Activated T-helper 2 cell treated with anti-CD3 and anti-CD28 coated beads, Interferon-gamma antibody, Interleukin-2, Interleukin-4, amounts not matched to agents 10 μg/mL and 5 μg/mL and 100 μg/mL, durations not matched to agents 14 hours and 24 hours and 36 hours (primary cell): ENCODE measurements around the gene ISYNA1. TPM values are rescaled to one million over a fixed set of nuclear protein-coding genes. Genes with fewer than 3 reads are reported as not detected.
A peak's percentile ranks its signal among the peaks of the same experiment; 100 is the strongest.
"Not testable (repeated sequence)": the region's sequence is repeated elsewhere in the genome, so short reads cannot be mapped to it uniquely, and the experiment has no call there.

Experiments used
- DNase-seq: peaks from one replicate; pipeline ENCODE4 v3.0.0; 2021; ENCODE audit warnings: low spot score
- H3K27ac Mint-ChIP-seq: one replicate; pipeline ENCODE4 v1.8.0; 2021; ENCODE audit warnings: mixed read lengths
- H3K27me3 Mint-ChIP-seq: one replicate; pipeline ENCODE4 v1.8.0; 2021; ENCODE audit warnings: low read depth, mixed read lengths
- H3K36me3 Mint-ChIP-seq: one replicate; pipeline ENCODE4 v1.8.0; 2021; ENCODE audit warnings: low read depth, mixed read lengths
- H3K4me1 Mint-ChIP-seq: one replicate; pipeline ENCODE4 v1.8.0; 2021; ENCODE audit warnings: low read depth, mixed read lengths
- H3K4me3 Mint-ChIP-seq: one replicate; pipeline ENCODE4 v1.8.0; 2021; ENCODE audit warnings: low read depth, mild to moderate bottlenecking, moderate library complexity, mixed read lengths
- H3K9me3 Mint-ChIP-seq: one replicate; pipeline ENCODE4 v1.8.0; 2021; ENCODE audit warnings: mixed read lengths
- intact Hi-C: fragments of 100-400 bp; cut with micrococcal nuclease; formaldehyde crosslinking; loops from one replicate; pipeline ENCODE4 v1.15.1; 2023
- total RNA-seq: library from RNA; stranded (reverse); gene quantifications from 2 replicates; pipeline ENCODE4 v1.2.3, GENCODE V29; 2022

The ISYNA1 gene
- total RNA-seq, 1 donor from 2014 or later = 20.3 TPM

DNA sequence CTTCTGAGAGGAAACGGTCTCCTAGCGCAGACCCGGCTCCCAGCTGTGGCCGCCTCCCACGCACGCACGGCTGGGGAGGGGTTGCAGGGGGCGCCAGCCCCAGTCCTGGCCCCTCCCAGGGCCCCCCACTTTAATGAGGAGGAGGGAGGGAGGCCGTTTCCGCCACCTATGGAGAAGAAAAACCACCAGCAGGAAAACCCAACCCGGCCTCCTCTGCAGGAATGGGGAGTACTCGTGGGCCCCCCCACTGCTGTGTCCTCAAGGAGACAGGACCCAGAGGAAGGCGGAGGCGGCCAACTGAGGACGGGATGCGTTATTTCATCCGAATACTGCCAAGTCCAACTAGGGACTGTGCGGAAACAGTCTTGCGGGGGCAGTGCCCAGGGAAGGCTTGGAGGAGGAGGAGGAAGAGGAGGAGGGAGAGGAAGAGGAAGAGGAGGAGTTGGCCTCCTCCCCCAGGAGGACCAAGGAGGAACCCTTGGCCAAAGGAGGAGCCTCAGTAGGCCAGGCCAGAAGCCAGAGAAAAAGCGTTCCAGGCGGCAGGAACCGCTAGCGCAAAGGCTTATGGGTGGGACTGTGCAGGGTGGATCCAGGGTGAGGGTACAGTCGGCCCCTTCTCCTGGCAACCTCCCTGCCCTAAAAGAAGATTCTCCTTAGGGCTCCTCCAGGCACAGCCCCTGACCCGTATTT, 22.6 kb downstream of the ISYNA1 start:
- Mint-ChIP-seq H3K4me1 (peaks cover 43% of the 10 kb centered on the region), H3K27me3 (peaks cover 6% of the 10 kb centered on the region), H3K36me3 (peaks cover 3% of the 10 kb centered on the region), H3K27ac (peak overlapping the region; percentile 79), H3K9me3 (no peaks in the 10 kb centered on the region), H3K4me3 (peak overlapping the region; percentile 52)
- no peak for DNase-seq
- intact Hi-C loops = loop anchor here (2.0 kb wide), 1 partner anchor 211 kb away; the partner anchor contains the start of gene RAB3A

DNA sequence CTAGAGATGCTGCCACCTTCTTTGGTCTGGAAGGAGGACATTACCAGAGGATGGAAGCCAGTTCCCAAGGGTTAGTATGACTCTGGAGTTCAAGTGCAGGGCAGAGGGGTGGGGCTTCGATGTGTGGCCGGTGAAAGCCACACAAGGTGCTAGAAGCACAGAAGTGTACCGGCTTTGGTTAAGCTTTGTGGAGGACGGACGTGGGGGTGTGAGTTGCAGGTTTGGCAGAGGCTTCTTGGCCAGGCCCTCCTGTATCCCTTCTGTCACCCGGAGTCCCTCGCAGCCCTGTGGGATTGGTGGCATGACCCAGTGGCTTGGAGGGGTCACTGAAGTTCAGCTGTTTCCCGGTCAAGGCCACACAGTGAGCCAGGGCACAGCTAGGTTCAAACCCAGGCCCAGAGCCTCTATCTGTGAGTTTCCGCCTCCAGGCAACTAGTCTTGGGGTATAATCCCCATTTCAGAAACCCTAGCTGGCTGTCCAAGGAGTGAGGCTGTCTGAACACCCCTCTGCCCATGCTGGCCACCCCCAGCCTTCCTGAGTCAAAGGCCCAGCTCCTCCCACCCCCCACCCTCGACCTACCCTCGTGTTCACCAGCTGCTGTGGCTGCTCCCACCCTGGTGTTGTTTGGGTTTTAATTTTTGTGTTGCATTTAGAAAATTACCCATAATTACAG, 23.3 kb downstream of the ISYNA1 start:
- Mint-ChIP-seq H3K27ac (peak overlapping the region; percentile 67), H3K27me3 (peaks cover 6% of the 10 kb centered on the region), H3K9me3 (no peaks in the 10 kb centered on the region), H3K36me3 (no peaks in the 10 kb centered on the region), H3K4me1 (peaks cover 41% of the 10 kb centered on the region), H3K4me3 (no peak overlapping the region)
- DNase-seq = no peak
- intact Hi-C loops = loop anchor here (2.0 to 5.0 kb wide), 3 partner anchors 67 to 210 kb away; partner anchors contain the start of gene RAB3A

DNA sequence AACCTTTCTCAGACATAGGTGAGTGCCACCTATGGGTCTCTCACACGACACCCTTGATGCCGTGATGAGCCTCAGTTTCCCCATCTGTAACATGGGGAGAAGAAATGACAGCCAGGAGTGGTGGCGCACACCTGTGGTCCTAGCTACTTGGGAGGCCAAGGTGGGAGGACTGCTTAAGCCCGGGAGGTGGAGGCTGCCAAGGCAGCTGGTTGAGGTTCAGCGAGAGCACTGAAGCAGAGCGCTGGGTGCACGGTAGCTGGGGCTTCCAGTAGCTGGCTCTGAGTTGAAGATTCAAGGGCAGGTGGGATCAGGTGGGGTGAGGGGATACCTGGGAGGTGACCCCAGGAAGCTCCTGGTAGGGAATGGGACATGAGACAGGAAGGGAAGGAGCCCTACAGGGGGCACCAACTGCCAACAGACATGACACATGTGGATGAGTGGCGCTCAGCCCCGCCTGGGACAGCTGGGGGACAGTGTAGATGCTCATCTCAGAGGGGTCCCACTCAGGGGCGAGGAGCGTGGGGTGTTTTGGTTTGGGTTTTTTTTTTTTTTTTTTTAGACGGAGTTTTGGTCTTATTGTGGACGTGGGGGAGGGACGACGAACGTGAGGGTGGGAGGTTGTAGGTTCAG, 25.2 kb downstream of the ISYNA1 start:
- Mint-ChIP-seq H3K4me3 (no peak overlapping the region), H3K36me3 (no peaks in the 10 kb centered on the region), H3K4me1 (peaks cover 29% of the 10 kb centered on the region), H3K27me3 (peaks cover 6% of the 10 kb centered on the region), H3K9me3 (no peaks in the 10 kb centered on the region), H3K27ac (no peak overlapping the region)
- intact Hi-C loops = loop anchor here (5.0 kb wide), 2 partner anchors 65 to 135 kb away; no protein-coding TSS in a partner anchor
- DNase-seq = no peak

DNA sequence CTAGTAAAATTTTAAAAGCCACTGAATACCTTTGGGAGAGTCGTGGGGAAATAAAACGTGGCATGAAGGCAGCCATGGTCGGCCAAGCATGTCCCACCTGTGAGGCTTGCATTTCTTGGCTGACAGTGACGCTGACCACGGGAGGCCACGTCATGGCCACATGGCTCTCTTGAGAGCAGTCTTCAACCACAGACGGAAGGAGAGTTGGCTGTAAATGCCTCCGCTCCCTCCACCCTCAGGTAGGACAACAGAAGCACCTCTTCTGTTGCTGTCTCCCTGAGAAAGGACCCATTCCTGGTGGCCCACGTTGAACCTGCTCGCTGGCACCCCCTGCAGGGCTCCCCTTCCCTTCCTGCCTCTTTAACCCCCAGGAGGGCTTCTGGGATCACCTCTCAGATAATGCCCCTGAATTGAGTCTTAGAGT, 29.9 kb downstream of the ISYNA1 start:
- intact Hi-C loops = no loop called here
- H3K9me3 Mint-ChIP-seq = no peaks in the 10 kb centered on the region
- H3K27ac Mint-ChIP-seq = no peak overlapping the region
- H3K4me3 Mint-ChIP-seq = no peak overlapping the region
- peaks cover 6% of the 10 kb centered on the region for H3K27me3 Mint-ChIP-seq
- no peaks in the 10 kb centered on the region for H3K4me1 Mint-ChIP-seq
- H3K36me3 Mint-ChIP-seq = no peaks in the 10 kb centered on the region
- no peak for DNase-seq

DNA sequence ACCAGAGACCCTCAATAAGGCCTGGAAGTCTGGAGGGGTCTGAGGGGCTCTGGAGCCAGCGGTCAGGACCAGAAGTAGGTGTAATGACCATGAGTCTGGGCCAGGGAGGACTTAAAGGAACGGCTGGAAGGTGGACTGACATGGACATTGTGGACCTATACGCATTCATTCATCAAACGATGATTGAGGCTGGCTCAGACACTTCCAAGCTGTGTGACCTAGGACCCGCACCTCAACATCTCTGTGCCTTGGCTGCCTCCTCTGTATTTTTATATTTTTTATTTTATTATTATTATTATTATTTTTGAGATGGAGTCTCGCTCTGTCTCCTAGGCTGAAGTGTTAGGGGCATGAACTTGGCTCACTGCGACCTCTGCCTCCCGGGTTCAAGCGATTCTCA, 31.2 kb downstream of the ISYNA1 start:
- H3K36me3 Mint-ChIP-seq = no peaks in the 10 kb centered on the region
- no peak for DNase-seq
- no peak overlapping the region for H3K27ac Mint-ChIP-seq
- peaks cover 3% of the 10 kb centered on the region for H3K27me3 Mint-ChIP-seq
- H3K4me3 Mint-ChIP-seq = no peak overlapping the region
- intact Hi-C loops = no loop called here
- no peaks in the 10 kb centered on the region for H3K4me1 Mint-ChIP-seq
- H3K9me3 Mint-ChIP-seq = no peaks in the 10 kb centered on the region

DNA sequence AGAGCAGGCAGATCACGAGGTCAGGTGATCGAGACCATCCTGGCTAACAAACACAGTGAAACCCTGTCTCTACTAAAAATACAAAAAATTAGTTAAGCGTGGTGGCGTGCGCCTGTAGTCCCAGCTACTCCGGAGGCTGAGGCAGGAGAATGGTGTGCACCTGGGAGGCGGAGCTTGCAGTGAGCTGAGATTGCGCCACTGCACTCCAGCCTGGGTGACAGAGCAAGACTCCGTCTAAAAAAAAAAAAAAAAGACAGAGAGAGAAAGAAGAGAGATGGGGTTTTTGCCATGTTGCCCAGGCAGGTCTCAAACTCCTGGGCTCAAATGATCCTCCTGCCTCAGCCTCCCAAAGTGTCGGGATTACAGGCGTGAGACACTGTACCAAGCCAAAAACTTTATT, 32.2 kb downstream of the ISYNA1 start:
- H3K27ac Mint-ChIP-seq, H3K9me3 Mint-ChIP-seq, H3K4me1 Mint-ChIP-seq, H3K4me3 Mint-ChIP-seq, H3K36me3 Mint-ChIP-seq, DNase-seq, intact Hi-C loops, H3K27me3 Mint-ChIP-seq: not testable (repeated sequence)

DNA sequence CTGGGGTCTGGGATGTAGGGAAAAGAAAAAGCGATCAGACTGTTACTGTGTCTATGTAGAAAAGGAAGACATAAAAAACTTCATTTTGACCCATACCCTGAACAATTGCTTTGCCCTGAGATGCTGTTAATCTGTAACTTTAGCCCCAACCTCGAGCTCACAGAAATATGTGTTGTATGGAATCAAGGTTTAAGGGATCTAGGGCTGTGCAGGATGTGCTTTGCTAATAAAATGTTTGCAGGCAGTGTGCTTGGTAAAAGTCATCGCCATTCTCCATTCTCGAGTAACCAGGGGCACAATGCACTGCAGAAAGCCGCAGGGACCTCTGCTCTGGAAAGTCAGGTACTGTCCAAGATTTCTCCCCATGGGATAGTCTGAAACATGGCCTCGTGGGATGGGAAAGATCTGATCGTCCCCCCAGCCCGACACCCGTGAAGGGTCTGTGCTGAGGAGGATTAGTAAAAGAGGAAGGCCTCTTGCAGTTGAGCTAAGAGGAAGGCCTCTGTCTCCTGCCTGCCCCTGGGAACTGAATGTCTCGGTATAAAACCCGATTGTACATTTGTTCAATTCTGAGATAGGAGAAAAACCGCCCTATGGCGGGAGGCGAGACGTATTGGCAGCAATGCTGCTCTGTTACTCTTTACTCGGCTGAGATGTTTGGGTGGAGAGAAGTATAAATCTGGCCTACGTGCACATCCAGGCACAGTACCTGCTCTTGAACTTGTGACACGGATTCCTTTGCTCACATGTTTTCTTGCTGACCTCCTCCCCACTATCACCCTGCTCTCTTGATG, 35.3 kb downstream of the ISYNA1 start:
- H3K9me3 Mint-ChIP-seq, H3K27me3 Mint-ChIP-seq, H3K4me1 Mint-ChIP-seq, DNase-seq, intact Hi-C loops, H3K27ac Mint-ChIP-seq, H3K36me3 Mint-ChIP-seq, H3K4me3 Mint-ChIP-seq: not testable (repeated sequence)

DNA sequence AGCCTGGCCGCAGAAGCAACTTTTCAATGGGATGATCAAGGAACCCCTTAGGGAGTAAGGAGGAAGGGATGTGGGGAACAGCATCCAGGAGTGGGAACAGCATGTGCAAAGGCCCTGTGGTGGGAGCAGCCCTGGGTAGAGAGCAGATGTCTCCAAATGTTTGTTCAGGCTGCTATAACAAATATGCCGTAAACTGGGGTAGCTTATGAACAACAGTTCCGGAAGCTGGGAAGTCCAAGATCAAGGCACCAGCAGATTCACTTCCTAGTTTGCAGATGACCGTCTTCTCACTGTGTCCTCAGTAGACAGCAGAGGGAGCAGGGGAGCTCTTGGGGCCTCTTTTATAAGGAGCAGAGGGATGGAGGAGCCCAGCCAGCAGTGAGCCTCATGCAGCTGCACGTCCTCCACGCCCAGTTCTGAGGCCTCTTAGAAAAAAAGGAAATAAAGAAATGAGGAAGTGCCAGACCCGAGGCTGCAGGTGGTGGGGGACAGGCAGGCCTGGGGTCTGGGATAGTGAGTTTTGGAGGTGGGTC, 36.3 kb downstream of the ISYNA1 start:
- no peaks in the 10 kb centered on the region for H3K36me3 Mint-ChIP-seq
- no peak overlapping the region for H3K27ac Mint-ChIP-seq
- DNase-seq = no peak
- H3K9me3 Mint-ChIP-seq = no peaks in the 10 kb centered on the region
- no peak overlapping the region for H3K4me3 Mint-ChIP-seq
- H3K4me1 Mint-ChIP-seq = peaks cover 5% of the 10 kb centered on the region
- intact Hi-C loops = no loop called here
- peaks cover 13% of the 10 kb centered on the region for H3K27me3 Mint-ChIP-seq

DNA sequence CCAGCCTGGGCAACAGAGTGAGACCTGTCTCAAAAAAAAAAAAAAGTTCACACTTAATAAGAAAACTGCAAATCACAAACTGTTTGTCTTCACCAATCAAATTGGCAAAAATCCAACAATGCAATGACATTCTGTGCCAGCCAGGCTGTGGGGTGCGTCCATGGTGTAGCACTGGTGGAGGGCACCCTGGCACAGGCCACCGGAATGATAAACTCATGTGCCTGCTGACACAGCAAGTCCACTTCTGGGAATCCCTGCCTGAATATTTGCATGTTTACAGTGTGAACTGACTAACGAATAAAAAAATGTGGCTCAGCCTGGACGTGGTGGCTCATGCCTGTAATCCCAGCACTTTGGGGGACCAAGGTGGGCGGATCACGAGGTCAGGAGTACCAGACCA, 38.9 kb downstream of the ISYNA1 start:
- no peaks in the 10 kb centered on the region for H3K36me3 Mint-ChIP-seq
- intact Hi-C loops = no loop called here

DNA sequence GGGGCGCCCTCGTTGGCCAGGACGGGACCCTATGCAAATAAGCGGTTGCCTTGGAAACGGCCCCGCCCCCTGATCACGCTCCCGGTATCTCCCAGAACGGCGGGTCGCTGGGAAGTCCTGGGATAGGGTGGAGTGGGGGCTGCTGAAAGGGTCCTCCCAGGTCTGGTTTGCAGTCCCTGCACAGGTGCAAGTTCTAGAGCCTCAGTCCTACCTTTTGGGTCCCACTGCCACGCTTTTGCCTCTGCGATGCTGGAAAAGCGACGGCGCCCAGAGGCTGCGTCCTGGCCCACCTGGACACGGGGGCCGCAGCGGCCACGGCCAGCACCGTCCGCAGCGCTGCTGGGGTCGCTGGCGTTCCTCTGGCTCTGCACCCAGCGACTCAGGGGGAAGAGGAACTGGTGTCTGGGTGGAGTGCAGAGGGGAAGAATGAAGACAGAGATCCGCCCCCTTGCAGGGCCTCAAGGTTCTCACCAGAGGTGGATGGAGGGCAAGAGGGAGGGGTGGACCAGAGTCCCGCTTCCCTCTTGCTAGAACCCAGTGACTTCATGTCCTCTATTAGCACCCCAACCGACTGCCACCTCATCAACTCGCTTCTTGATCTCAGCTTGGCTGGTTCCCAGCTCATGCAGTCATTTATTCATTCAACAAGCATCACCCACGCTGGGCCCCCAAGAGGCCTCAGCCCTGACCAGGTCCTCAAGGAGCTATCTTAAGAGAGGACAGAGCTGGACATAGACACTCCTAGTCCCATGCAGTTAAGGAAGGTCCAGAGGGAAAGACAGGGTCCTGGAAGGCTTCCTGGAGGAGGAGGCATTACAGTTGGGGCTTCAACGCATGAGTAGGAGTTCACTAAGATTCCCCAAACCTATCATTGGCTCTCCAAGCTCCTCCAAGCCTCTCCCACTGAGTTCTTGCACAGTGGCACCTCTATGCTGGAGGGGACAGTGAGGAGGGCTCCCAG, 40.4 kb downstream of the ISYNA1 start, which contains the start of gene LRRC25:
Gene LRRC25, minus strand, starts transcription at position 381 of the 961 bp plus-strand sequence. CDS start 659 bp downstream, outside the sequence.
- H3K27me3 Mint-ChIP-seq = peaks cover 23% of the 10 kb centered on the region
- peaks cover 5% of the 10 kb centered on the region for H3K4me1 Mint-ChIP-seq
- no peak within 1 kb of the TSS for H3K4me3 Mint-ChIP-seq
- no peak within 1 kb of the TSS for H3K27ac Mint-ChIP-seq
- intact Hi-C loops = no loop called here
- no peak for DNase-seq
- H3K9me3 Mint-ChIP-seq = no peaks in the 10 kb centered on the region
- H3K36me3 Mint-ChIP-seq = no peaks in the 10 kb centered on the region

More for the DNA sequence above, 38.9 kb downstream of the ISYNA1 start:
- no peak overlapping the region for H3K4me3 Mint-ChIP-seq
- no peak overlapping the region for H3K27ac Mint-ChIP-seq
- peaks cover 5% of the 10 kb centered on the region for H3K4me1 Mint-ChIP-seq
- no peak for DNase-seq
- no peaks in the 10 kb centered on the region for H3K9me3 Mint-ChIP-seq
- H3K27me3 Mint-ChIP-seq = peaks cover 18% of the 10 kb centered on the region

DNA sequence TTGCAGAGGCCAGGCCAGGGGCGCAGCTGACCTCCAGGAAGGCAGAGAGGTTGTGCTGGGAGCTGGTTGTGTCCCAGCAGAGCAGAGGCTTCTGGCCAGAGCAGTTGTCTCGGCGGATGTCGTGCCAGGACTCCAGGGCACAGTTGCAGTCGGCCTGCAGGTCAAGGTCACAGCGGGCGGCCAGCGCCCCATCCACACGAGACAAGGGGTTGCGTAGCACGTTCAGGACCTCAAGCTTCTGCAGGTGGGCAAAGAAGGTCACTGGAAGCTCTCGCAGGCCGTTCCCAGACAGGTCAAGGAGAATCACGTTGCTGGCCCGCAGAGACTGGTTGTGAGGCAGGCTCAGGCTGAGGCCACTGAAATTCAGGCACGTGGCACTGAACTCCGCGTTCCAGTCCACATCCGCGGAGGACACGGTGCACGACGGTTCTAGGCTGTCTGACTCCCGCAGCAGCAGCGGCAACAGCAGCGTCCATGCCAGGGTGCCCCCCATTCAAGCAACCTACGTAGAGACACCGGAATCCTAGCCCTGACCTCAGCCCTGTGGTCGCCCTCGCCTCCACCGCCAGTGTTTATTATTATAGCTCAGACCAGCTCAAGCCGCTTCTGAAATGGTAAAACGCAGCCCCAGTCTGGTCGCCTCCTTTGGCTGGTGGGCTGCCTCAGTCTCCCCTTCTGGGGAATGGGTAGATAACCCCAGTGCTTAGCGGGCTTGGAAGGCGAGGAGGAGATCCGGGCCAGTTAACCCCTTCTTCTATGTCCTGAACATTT, 41.3 kb downstream of the ISYNA1 start:
- no peaks in the 10 kb centered on the region for H3K36me3 Mint-ChIP-seq
- H3K27ac Mint-ChIP-seq = no peak overlapping the region
- no peak overlapping the region for H3K4me3 Mint-ChIP-seq
- H3K4me1 Mint-ChIP-seq = peaks cover 5% of the 10 kb centered on the region
- no peak for DNase-seq
- intact Hi-C loops = no loop called here
- peaks cover 25% of the 10 kb centered on the region for H3K27me3 Mint-ChIP-seq
- H3K9me3 Mint-ChIP-seq = no peaks in the 10 kb centered on the region
